HepG2 (cell line): Measurements from ENCODE around the gene TLX1. TPM values are rescaled to one million over a fixed set of nuclear protein-coding genes. Genes with fewer than 3 reads are reported as not detected.

ENCODE experiments used
- ATAC-seq: fragments of 200-7000 bp; cut with Tn5 transposase; 3 replicates; pipeline ENCODE4 v1.9.1; 2020; ENCODE audit warnings: mild to moderate bottlenecking, moderate library complexity
- BruUV-seq: library from RNA; stranded (reverse); fragments of 400-500 nt; replicated peaks from 2 replicates; lab custom pipeline; 2021; lab: Mats Ljungman, UMichigan
- CTCF ChIA-PET: fragments of 300-600 bp; formaldehyde crosslinking; extraction: SDS; loops from one replicate; lab custom pipeline; 2021; ENCODE audit warnings: low total read pairs, inconsistent platforms, low intra/inter-chr PET ratio; lab: Yijun Ruan, JAX
- POLR2A ChIA-PET: fragments of 350-600 bp; sonication (Branson Sonifier 250); formaldehyde crosslinking; loops from one replicate; lab custom pipeline; 2020; ENCODE audit warnings: antibody characterized with exemption, inconsistent platforms; lab: Yijun Ruan, JAX
- DNase-seq: peaks from one replicate; pipeline ENCODE4 v3.0.0-alpha.2; 2015; ENCODE audit warnings: low spot score
- FAIRE-seq: peaks from 3 replicates; lab custom pipeline; 2011; peaks lifted over from hg19 to GRCh38; lab: Jason Lieb, UNC
- H2AFZ ChIP-seq: one replicate; pipeline ENCODE4 v1.6.1; 2011; ENCODE audit warnings: low read length, inconsistent platforms
- H3K27ac ChIP-seq: fragments of 300-600 bp; 3 replicates; pipeline ENCODE4 v1.8.0; 2011; ENCODE audit warnings: mixed run types, mild to moderate bottlenecking, mixed read lengths, low read length, inconsistent platforms; ENCODE audit not compliant: insufficient read depth; ENCODE audit errors: extremely low read length
- H3K27me3 ChIP-seq, 2 experiments: fragments of 200-600 bp in 1 of 2; 2 replicates in 1 of 2; 3 replicates in 1 of 2; pipeline versions ENCODE4 v1.6.0 to v1.8.0; 2011; ENCODE audit warnings: low read length in 2 of 2, mild to moderate bottlenecking in 2 of 2, moderate library complexity in 2 of 2, inconsistent platforms in 1 of 2; ENCODE audit not compliant: insufficient read depth in 2 of 2, control insufficient read depth in 1 of 2
- H3K36me3 ChIP-seq, 2 experiments: fragments of 200-600 bp in 1 of 2; replicated peaks in 1 of 2; 2 replicates in 1 of 2; 3 replicates in 1 of 2; pipeline versions ENCODE4 v1.5.1 to v1.8.0; 2011; ENCODE audit warnings: low read length in 2 of 2, inconsistent platforms in 1 of 2; ENCODE audit not compliant: insufficient read depth in 2 of 2, control insufficient read depth in 1 of 2
- H3K4me1 ChIP-seq: 2 replicates; pipeline ENCODE4 v1.5.1; 2012; ENCODE audit warnings: low read length, inconsistent platforms; ENCODE audit not compliant: insufficient read depth
- H3K4me2 ChIP-seq: 2 replicates; pipeline ENCODE4 v1.6.0; 2011; ENCODE audit warnings: low read depth, low read length, inconsistent platforms
- H3K4me3 ChIP-seq, 3 experiments: fragments of 200-600 bp in 1 of 3; sonication (generic), shearing (Covaris generic) in 1 of 3; replicated peaks in 1 of 3; 2 replicates each; pipeline ENCODE4 v1.5.1; 2011 to 2016; ENCODE audit warnings: low read length in 3 of 3, inconsistent platforms in 2 of 3, low read depth in 2 of 3, mild to moderate bottlenecking in 2 of 3, control low read depth in 1 of 3, mixed read lengths in 1 of 3; ENCODE audit not compliant: insufficient read depth in 1 of 3
- H3K79me2 ChIP-seq: one replicate; pipeline ENCODE4 v1.6.1; 2011; ENCODE audit warnings: low read length, inconsistent platforms; ENCODE audit not compliant: insufficient read depth
- H3K9ac ChIP-seq: 2 replicates; pipeline ENCODE4 v1.6.0; 2011; ENCODE audit warnings: mild to moderate bottlenecking, low read depth, low read length, inconsistent platforms; ENCODE audit not compliant: insufficient read depth
- H3K9me3 ChIP-seq: 2 replicates; pipeline ENCODE4 v1.5.1; 2012; ENCODE audit warnings: mild to moderate bottlenecking, low read length
- H4K20me1 ChIP-seq: 2 replicates; pipeline ENCODE4 v1.6.0; 2011; ENCODE audit warnings: inconsistent platforms, mild to moderate bottlenecking, low read length, moderate library complexity; ENCODE audit not compliant: insufficient read depth
- ARHGAP35 ChIP-seq: sonication (generic); formaldehyde crosslinking; IDR thresholded peaks from 2 replicates; pipeline ENCODE4 v1.9.0; 2022; ENCODE audit warnings: mild to moderate bottlenecking, inconsistent platforms, moderate library complexity, missing genetic modification reagents, borderline replicate concordance
- EHMT2 ChIP-seq: fragments of 200-600 bp; sonication (generic); IDR thresholded peaks from 2 replicates; pipeline ENCODE4 v1.7.0; 2017; ENCODE audit warnings: antibody characterized with exemption, low read depth, low read length, borderline replicate concordance
- KDM1A ChIP-seq: IDR thresholded peaks from 2 replicates; pipeline ENCODE4 v1.6.1; 2016; ENCODE audit warnings: missing compliant biosample characterization
- KLF9 ChIP-seq: IDR thresholded peaks from 2 replicates; pipeline ENCODE4 v1.6.1; 2016; ENCODE audit warnings: low read depth
- NFYB ChIP-seq: sonication (generic); formaldehyde crosslinking; IDR thresholded peaks from 2 replicates; pipeline ENCODE4 v1.4.0; 2020; ENCODE audit warnings: missing genetic modification reagents
- NR1H2 ChIP-seq: sonication (generic); formaldehyde crosslinking; IDR thresholded peaks from 2 replicates; pipeline ENCODE4 v1.8.1; 2022; ENCODE audit warnings: low read depth, missing genetic modification reagents, borderline replicate concordance
- PHF21A ChIP-seq: sonication (generic); formaldehyde crosslinking; IDR thresholded peaks from 2 replicates; pipeline ENCODE4 v1.5.0; 2020; ENCODE audit warnings: mild to moderate bottlenecking, missing genetic modification reagents
- SCMH1 ChIP-seq: sonication (generic); formaldehyde crosslinking; IDR thresholded peaks from 2 replicates; pipeline ENCODE4 v1.9.0; 2021; ENCODE audit warnings: missing genetic modification reagents, mild to moderate bottlenecking, borderline replicate concordance
- SRSF9 ChIP-seq: fragments of 200-400 bp; formaldehyde crosslinking; IDR thresholded peaks from 2 replicates; pipeline ENCODE4 v1.6.1; 2018; ENCODE audit warnings: borderline replicate concordance, mild to moderate bottlenecking, low read depth, low read length; ENCODE audit not compliant: insufficient read depth, poor library complexity, severe bottlenecking
- TCF7L2 ChIP-seq: IDR thresholded peaks from 2 replicates; pipeline ENCODE4 v1.6.1; 2011; ENCODE audit warnings: mild to moderate bottlenecking, low read depth, low read length, moderate library complexity
- ZBTB39 ChIP-seq: sonication (generic); formaldehyde crosslinking; IDR thresholded peaks from 2 replicates; pipeline ENCODE4 v1.5.0; 2020; ENCODE audit warnings: missing genetic modification reagents
- ZNF235 ChIP-seq: sonication (generic); formaldehyde crosslinking; IDR thresholded peaks from 2 replicates; pipeline ENCODE4 v1.8.1; 2023; ENCODE audit warnings: mild to moderate bottlenecking, missing genetic modification reagents, borderline replicate concordance
- ZNF512 ChIP-seq: sonication (generic); formaldehyde crosslinking; IDR thresholded peaks from 2 replicates; pipeline ENCODE4 v1.4.0; 2020; ENCODE audit warnings: mild to moderate bottlenecking, missing genetic modification reagents
- ZNF773 ChIP-seq: sonication (generic); formaldehyde crosslinking; IDR thresholded peaks from 2 replicates; pipeline ENCODE4 v1.4.0; 2020; ENCODE audit warnings: missing genetic modification reagents, borderline replicate concordance
- ZNF816 ChIP-seq: sonication (generic); formaldehyde crosslinking; IDR thresholded peaks from 2 replicates; pipeline ENCODE4 v1.8.0; 2022; ENCODE audit warnings: missing genetic modification reagents, mild to moderate bottlenecking, borderline replicate concordance
- ZNF878 ChIP-seq: sonication (generic); formaldehyde crosslinking; IDR thresholded peaks from 2 replicates; pipeline ENCODE4 v1.8.1; 2023; ENCODE audit warnings: mild to moderate bottlenecking, missing genetic modification reagents, moderate library complexity
- WGBS: methylation state at CpG from one replicate; pipeline ENCODE4 v1.1.6; 2017; ENCODE audit warnings: low lambda C conversion rate; 5-methylcytosine and 5-hydroxymethylcytosine counted together
- in situ Hi-C: cut with HindIII; loops from 2 replicates; pipeline ENCODE4 v1.10.0; 2017; ENCODE audit warnings: low pct_unique_long_range_greater_than_20kb; ENCODE audit not compliant: extremely low pct_ligation_motif_present
- intact Hi-C: fragments of 100-400 bp; cut with micrococcal nuclease; formaldehyde crosslinking; loops from one replicate; pipeline ENCODE4 v1.10.0; 2022; ENCODE audit not compliant: unreplicated experiment
- polyA plus RNA-seq, 8 experiments: library from polyadenylated mRNA; depleted of rRNA in 3 of 8; stranded (reverse) in 7 of 8; unstranded in 1 of 8; fragments of >200 nt; fragmentation: Illumina TruSeq in 4 of 8; extraction: Trizol in 4 of 8; gene quantifications; 2 replicates each; pipeline versions ENCODE4 v1.2.1 to v1.2.3, GENCODE V29; 2011 to 2016; ENCODE audit warnings: low read depth in 4 of 8, missing spikeins in 1 of 8, mixed read lengths in 1 of 8; ENCODE audit not compliant: insufficient read depth in 1 of 8
- total RNA-seq, 5 experiments: library from RNA; depleted of rRNA; stranded (reverse); fragments of >200 nt; fragmentation: Illumina TruSeq; extraction: Trizol; gene quantifications; 2 replicates each; pipeline ENCODE4 v1.2.3, GENCODE V29; 2016; ENCODE audit warnings: low read depth in 1 of 5
- TF ChIP-seq, protein P1 (sequence below): sonication (generic); IDR thresholded peaks from 2 replicates; pipeline ENCODE4 v1.6.1; 2016; ENCODE audit warnings: low read depth, borderline replicate concordance
- TF ChIP-seq, protein P2 (sequence below): sonication (generic); formaldehyde crosslinking; IDR thresholded peaks from 2 replicates; pipeline ENCODE4 v1.5.1; 2020; ENCODE audit warnings: missing genetic modification reagents, mild to moderate bottlenecking, borderline replicate concordance

The TLX1 gene
- total and polyA plus RNA-seq, 2 of the 13 experiments (the other 11 are each of a cell fraction or from before 2014, with no cell fraction given), result 0.07 to 0.26 TPM

GRCh38 chr10:101096378-101096777 is 34.7 kb upstream of the TLX1 start:
- 100% methylated on average over 1 of the region's 4 CpGs for WGBS

More at GRCh38 chr10:101096378-101096777, 34.7 kb upstream of the TLX1 start:
- in situ Hi-C loops, result loop anchor here (5.0 kb wide), 1 partner anchor 46 kb away; no protein-coding TSS in a partner anchor
- Histone ChIP-seq H3K79me2 (no peaks in the 10 kb centered on the region), H3K36me3 (no peaks in the 10 kb centered on the region), H3K4me2 (no peak overlapping the region), H3K4me1 (peaks cover 22% of the 10 kb centered on the region), H3K27me3 (peaks cover 5 to 58% of the 10 kb centered on the region in 2 experiments; a peak in 4 of 5 replicates), H4K20me1 (no peaks in the 10 kb centered on the region), H3K9ac (no peak overlapping the region), H3K4me3 (no peak overlapping the region), H2AFZ (no peak overlapping the region), H3K27ac (no peak overlapping the region), H3K9me3 (no peaks in the 10 kb centered on the region)
- no peak for DNase-seq
- ChIA-PET POLR2A (interaction anchor here (1.7 to 1.8 kb wide), 2 partner anchors 16 to 46 kb away, joined by 5 to 13 read pairs; no protein-coding TSS in a partner anchor), CTCF (interaction anchor here (1.1 to 3.1 kb wide), 2 partner anchors 45 to 55 kb away, joined by 3 to 65 read pairs; no protein-coding TSS in a partner anchor)
- intact Hi-C loops, result no loop called here
- BruUV-seq, result no TSS peak
- no peak for ATAC-seq
- no peak for FAIRE-seq
- TF ChIP-seq KDM1A (CRISPR knock-in tag), result no peak
- no peak for TF ChIP-seq NR1H2
- no peak for TF ChIP-seq ZNF773 (CRISPR knock-in tag)
- no peak for TF ChIP-seq SRSF9
- no peak for TF ChIP-seq KLF9 (CRISPR knock-in tag)
- TF ChIP-seq TCF7L2, result no peak
- no peak for TF ChIP-seq SCMH1 (CRISPR knock-in tag)
- TF ChIP-seq EHMT2, result no peak
- TF ChIP-seq ZNF235 (CRISPR knock-in tag), result no peak
- no peak for TF ChIP-seq ARHGAP35 (CRISPR knock-in tag)
- no peak for TF ChIP-seq ZNF816 (CRISPR knock-in tag)
- no peak for TF ChIP-seq NFYB (CRISPR knock-in tag)
- TF ChIP-seq ZNF878, result no peak
- no peak for TF ChIP-seq ZBTB39 (CRISPR knock-in tag)
- TF ChIP-seq, protein P1, sequence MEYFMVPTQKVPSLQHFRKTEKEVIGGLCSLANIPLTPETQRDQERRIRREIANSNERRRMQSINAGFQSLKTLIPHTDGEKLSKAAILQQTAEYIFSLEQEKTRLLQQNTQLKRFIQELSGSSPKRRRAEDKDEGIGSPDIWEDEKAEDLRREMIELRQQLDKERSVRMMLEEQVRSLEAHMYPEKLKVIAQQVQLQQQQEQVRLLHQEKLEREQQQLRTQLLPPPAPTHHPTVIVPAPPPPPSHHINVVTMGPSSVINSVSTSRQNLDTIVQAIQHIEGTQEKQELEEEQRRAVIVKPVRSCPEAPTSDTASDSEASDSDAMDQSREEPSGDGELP, result no peak
- TF ChIP-seq, protein P2, sequence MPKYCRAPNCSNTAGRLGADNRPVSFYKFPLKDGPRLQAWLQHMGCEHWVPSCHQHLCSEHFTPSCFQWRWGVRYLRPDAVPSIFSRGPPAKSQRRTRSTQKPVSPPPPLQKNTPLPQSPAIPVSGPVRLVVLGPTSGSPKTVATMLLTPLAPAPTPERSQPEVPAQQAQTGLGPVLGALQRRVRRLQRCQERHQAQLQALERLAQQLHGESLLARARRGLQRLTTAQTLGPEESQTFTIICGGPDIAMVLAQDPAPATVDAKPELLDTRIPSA, result no peak
- no peak for TF ChIP-seq PHF21A (CRISPR knock-in tag)
- no peak for TF ChIP-seq ZNF512 (CRISPR knock-in tag)
